PC-9 (cell line): ENCODE data around the gene S100A14. TPM values are rescaled to one million over a fixed set of nuclear protein-coding genes. Genes with fewer than 3 reads are reported as not detected.

Experiments used
- BruUV-seq: library from RNA; stranded (reverse); fragments of 400-500 nt; replicated peaks from 2 replicates; lab custom pipeline; 2021; lab: Mats Ljungman, UMichigan
- CTCF ChIA-PET: fragments of 300-600 bp; sonication (Branson Sonifier 250); formaldehyde crosslinking; loops from one replicate; lab custom pipeline; 2022; ENCODE audit warnings: antibody characterized with exemption; lab: Charles Lee
- POLR2A ChIA-PET: fragments of 300-600 bp; sonication (Branson Sonifier 250); formaldehyde crosslinking; loops from one replicate; lab custom pipeline; 2022; ENCODE audit warnings: antibody characterized with exemption; ENCODE audit not compliant: unreplicated experiment; lab: Charles Lee
- DNase-seq, 2 experiments: peaks; one replicate each; pipeline versions ENCODE4 v3.0.0 to v3.0.0-alpha.2; 2015 to 2022; ENCODE audit warnings: mixed read lengths in 1 of 2
- H2AFZ ChIP-seq: fragments of 200-600 bp; sonication (generic); 2 replicates; pipeline ENCODE4 v1.8.1; 2017; ENCODE audit warnings: antibody characterized with exemption
- H3F3A ChIP-seq: fragments of 200-600 bp; sonication (generic); 2 replicates; pipeline ENCODE4 v1.8.1; 2017; ENCODE audit warnings: antibody characterized with exemption, mild to moderate bottlenecking, low read depth; ENCODE audit not compliant: insufficient read depth
- H3K27ac ChIP-seq: fragments of 200-600 bp; sonication (generic); 2 replicates; pipeline ENCODE4 v1.6.1; 2016; ENCODE audit warnings: mixed run types
- H3K27me3 ChIP-seq: fragments of 200-600 bp; sonication (generic); 2 replicates; pipeline ENCODE4 v1.6.1; 2016; ENCODE audit warnings: low read depth, mixed run types; ENCODE audit not compliant: insufficient read depth
- H3K36me3 ChIP-seq: fragments of 200-600 bp; sonication (generic); 2 replicates; pipeline ENCODE4 v1.6.1; 2016; ENCODE audit warnings: low read depth, mixed run types
- H3K4me1 ChIP-seq: fragments of 200-600 bp; sonication (generic); replicated peaks from 2 replicates; pipeline ENCODE4 v1.6.1; 2016; ENCODE audit warnings: mixed run types; ENCODE audit not compliant: insufficient read depth
- H3K4me2 ChIP-seq: fragments of 200-600 bp; sonication (generic); 2 replicates; pipeline ENCODE4 v1.6.1; 2017; ENCODE audit warnings: mixed run types
- H3K4me3 ChIP-seq: fragments of 200-600 bp; sonication (generic); 2 replicates; pipeline ENCODE4 v1.6.1; 2016; ENCODE audit warnings: mixed run types
- H3K79me2 ChIP-seq: fragments of 200-600 bp; sonication (generic); 2 replicates; pipeline ENCODE4 v1.6.1; 2017; ENCODE audit warnings: low read depth, mixed run types
- H3K9me2 ChIP-seq: fragments of 200-600 bp; sonication (generic); 2 replicates; pipeline ENCODE4 v1.8.1; 2017; ENCODE audit warnings: mild to moderate bottlenecking; ENCODE audit not compliant: insufficient read depth
- H3K9me3 ChIP-seq: fragments of 200-600 bp; sonication (generic); 2 replicates; pipeline ENCODE4 v1.8.1; 2016; ENCODE audit warnings: low read depth; ENCODE audit not compliant: insufficient read depth
- H4K20me1 ChIP-seq: fragments of 200-600 bp; sonication (generic); 2 replicates; pipeline ENCODE4 v1.8.1; 2017; ENCODE audit not compliant: insufficient read depth
- EZH2 ChIP-seq: fragments of 200-600 bp; sonication (generic); IDR thresholded peaks from 2 replicates; pipeline ENCODE4 v1.8.0; 2017; ENCODE audit warnings: antibody characterized with exemption, low read depth
- intact Hi-C: fragments of 100-400 bp; cut with micrococcal nuclease; formaldehyde crosslinking; loops from one replicate; pipeline ENCODE4 v1.10.0; 2022; ENCODE audit not compliant: unreplicated experiment
- total RNA-seq: library from RNA; stranded (reverse); gene quantifications from 2 replicates; pipeline ENCODE4 v1.2.3, GENCODE V29; 2021
- TF ChIP-seq, protein P1 (sequence below): fragments of 200-600 bp; sonication (generic); conservative IDR thresholded peaks from 2 replicates; pipeline ENCODE4 v1.6.1; 2017; ENCODE audit warnings: mixed run types, antibody characterized with exemption, mild to moderate bottlenecking, moderate library complexity

S100A14 gene
- total RNA-seq, 1 experiment from 2014 or later = 411 TPM

DNA sequence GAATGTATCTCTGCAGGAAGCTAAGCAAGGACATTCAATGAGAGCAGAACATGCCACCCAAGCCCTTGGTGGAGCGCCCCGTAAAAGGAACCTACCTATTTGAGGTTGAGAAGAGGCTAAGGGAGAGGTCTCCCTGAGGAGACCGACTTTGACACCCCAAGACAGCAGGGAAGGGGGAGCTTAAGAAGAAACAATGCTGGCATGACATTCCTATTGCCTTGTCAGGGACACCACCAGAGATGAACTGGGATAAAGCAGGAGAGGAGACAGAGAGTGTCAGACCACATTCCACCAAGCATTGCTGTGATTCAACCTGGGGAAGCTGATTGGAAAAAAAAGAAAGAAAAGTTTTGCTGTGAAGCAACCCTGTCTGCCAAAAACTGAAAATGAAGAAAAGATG, 37.2 kb downstream of the S100A14 start:
- no peaks in the 10 kb centered on the region for H3K36me3 ChIP-seq
- H2AFZ ChIP-seq = no peak overlapping the region
- H3F3A ChIP-seq = peaks cover 5% of the 10 kb centered on the region; the same call in 1 of the 2 replicates
- TF ChIP-seq, protein P1, sequence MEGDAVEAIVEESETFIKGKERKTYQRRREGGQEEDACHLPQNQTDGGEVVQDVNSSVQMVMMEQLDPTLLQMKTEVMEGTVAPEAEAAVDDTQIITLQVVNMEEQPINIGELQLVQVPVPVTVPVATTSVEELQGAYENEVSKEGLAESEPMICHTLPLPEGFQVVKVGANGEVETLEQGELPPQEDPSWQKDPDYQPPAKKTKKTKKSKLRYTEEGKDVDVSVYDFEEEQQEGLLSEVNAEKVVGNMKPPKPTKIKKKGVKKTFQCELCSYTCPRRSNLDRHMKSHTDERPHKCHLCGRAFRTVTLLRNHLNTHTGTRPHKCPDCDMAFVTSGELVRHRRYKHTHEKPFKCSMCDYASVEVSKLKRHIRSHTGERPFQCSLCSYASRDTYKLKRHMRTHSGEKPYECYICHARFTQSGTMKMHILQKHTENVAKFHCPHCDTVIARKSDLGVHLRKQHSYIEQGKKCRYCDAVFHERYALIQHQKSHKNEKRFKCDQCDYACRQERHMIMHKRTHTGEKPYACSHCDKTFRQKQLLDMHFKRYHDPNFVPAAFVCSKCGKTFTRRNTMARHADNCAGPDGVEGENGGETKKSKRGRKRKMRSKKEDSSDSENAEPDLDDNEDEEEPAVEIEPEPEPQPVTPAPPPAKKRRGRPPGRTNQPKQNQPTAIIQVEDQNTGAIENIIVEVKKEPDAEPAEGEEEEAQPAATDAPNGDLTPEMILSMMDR = no peak
- TF ChIP-seq EZH2 = no peak
- H3K4me1 ChIP-seq = peaks cover 1% of the 10 kb centered on the region; the same call in 1 of the 2 replicates
- H3K4me2 ChIP-seq = no peak overlapping the region
- H3K79me2 ChIP-seq = no peaks in the 10 kb centered on the region
- H3K4me3 ChIP-seq = no peak overlapping the region
- no TSS peak for BruUV-seq
- H3K27me3 ChIP-seq = no peaks in the 10 kb centered on the region
- H3K27ac ChIP-seq = no peak overlapping the region
- H4K20me1 ChIP-seq = no peaks in the 10 kb centered on the region
- ChIA-PET CTCF (no interaction called here), POLR2A (interaction anchor here (0.6 to 1.1 kb wide), 2 partner anchors 29 to 63 kb away, joined by 3 to 7 read pairs; no protein-coding TSS in a partner anchor)
- no peaks in the 10 kb centered on the region for H3K9me2 ChIP-seq
- no peak for DNase-seq
- intact Hi-C loops = no loop called here
- H3K9me3 ChIP-seq = no peaks in the 10 kb centered on the region

- no peaks in the 10 kb centered on the region for H3K9me3 ChIP-seq
- H4K20me1 ChIP-seq = no peaks in the 10 kb centered on the region
- H3K79me2 ChIP-seq = no peaks in the 10 kb centered on the region
- H3K27me3 ChIP-seq = no peaks in the 10 kb centered on the region
- H3K4me2 ChIP-seq = no peak overlapping the region
- no TSS peak for BruUV-seq
- ChIA-PET CTCF (interaction anchor here (0.6 kb wide), 1 partner anchor 97 kb away, joined by 5 read pairs; no protein-coding TSS in a partner anchor), POLR2A (interaction anchor here (0.6 to 1.1 kb wide), 2 partner anchors 29 to 63 kb away, joined by 3 to 7 read pairs; no protein-coding TSS in a partner anchor)
- TF ChIP-seq, protein P1 = no peak
- TF ChIP-seq EZH2 = no peak
- intact Hi-C loops = no loop called here
- H3K4me3 ChIP-seq = no peak overlapping the region
- no peak for DNase-seq
- H3F3A ChIP-seq = peaks cover 9% of the 10 kb centered on the region; the same call in 1 of the 2 replicates
- no peaks in the 10 kb centered on the region for H3K9me2 ChIP-seq
- H3K27ac ChIP-seq = no peak overlapping the region
- no peak overlapping the region for H2AFZ ChIP-seq
- no peaks in the 10 kb centered on the region for H3K36me3 ChIP-seq
- peaks cover 6% of the 10 kb centered on the region for H3K4me1 ChIP-seq
Measured at GRCh38 chr1:153578490-153578889, 37.6 kb downstream of the S100A14 start.

- no TSS peak for BruUV-seq
- ChIA-PET CTCF (interaction anchor here (1.2 kb wide), 1 partner anchor 50 kb away, joined by 11 read pairs; the partner anchor contains the start of gene S100A13), POLR2A (interaction anchor here (0.6 to 1.1 kb wide), 4 partner anchors 11 to 1279 kb away, joined by 3 to 15 read pairs (median 6); partner anchors contain the start of gene S100A13)
- Histone ChIP-seq H3K4me2 (no peak overlapping the region), H3F3A (peaks cover 18% of the 10 kb centered on the region; the same call in 1 of the 2 replicates), H3K36me3 (no peaks in the 10 kb centered on the region), H2AFZ (no peak overlapping the region), H3K9me2 (no peaks in the 10 kb centered on the region), H3K27ac (no peak overlapping the region), H3K27me3 (no peaks in the 10 kb centered on the region), H4K20me1 (no peaks in the 10 kb centered on the region), H3K4me1 (peaks cover 14% of the 10 kb centered on the region), H3K79me2 (no peaks in the 10 kb centered on the region), H3K9me3 (no peaks in the 10 kb centered on the region), H3K4me3 (no peak overlapping the region)
- no peak for TF ChIP-seq EZH2
- TF ChIP-seq, protein P1 = no peak
- intact Hi-C loops = no loop called here
- no peak for DNase-seq
Measured at GRCh38 chr1:153577624-153578051, 38.5 kb downstream of the S100A14 start.
